GM21526 (cell line): Measurements from ENCODE around the gene PAX1.

ENCODE experiments used
- ATAC-seq: cut with Tn5 transposase; IDR thresholded peaks from one replicate; pipeline ENCODE4 v1.9.1; 2021; ENCODE audit warnings: moderate library complexity; ENCODE audit not compliant: unreplicated experiment, low FRiP score

Gene PAX1

GRCh38 chr20:21719592-21720214 lies 14.2 kb downstream of the PAX1 start:
- ATAC-seq: no peak

- no peak for ATAC-seq
Observed at GRCh38 chr20:21725892-21726291, 20.4 kb downstream of the PAX1 start.

GRCh38 chr20:21729316-21729715 lies 23.9 kb downstream of the PAX1 start:
- no peak for ATAC-seq

GRCh38 chr20:21739161-21739560 lies 33.7 kb downstream of the PAX1 start:
- ATAC-seq: no peak

GRCh38 chr20:21739682-21740081 lies 34.2 kb downstream of the PAX1 start:
- no peak for ATAC-seq

GRCh38 chr20:21741266-21741665 lies 35.8 kb downstream of the PAX1 start:
- ATAC-seq: no peak

GRCh38 chr20:21762646-21763045 lies 57.2 kb downstream of the PAX1 start:
- no peak for ATAC-seq

GRCh38 chr20:21767200-21767738 lies 61.8 kb downstream of the PAX1 start:
- no peak for ATAC-seq

GRCh38 chr20:21767739-21768223 lies 62.3 kb downstream of the PAX1 start:
- ATAC-seq: no peak
